MCF 10A (cell line): Measurements from ENCODE around the gene ING3. TPM values are rescaled to one million over a fixed set of nuclear protein-coding genes. Genes with fewer than 3 reads are reported as not detected.

ENCODE experiments used
- BruUV-seq: library from RNA; stranded (reverse); fragments of 400-500 nt; replicated peaks from 2 replicates; lab custom pipeline; 2021; lab: Mats Ljungman, UMichigan
- CTCF ChIA-PET: fragments of 300-600 bp; sonication (Branson Sonifier 250); formaldehyde crosslinking; extraction: SDS; loops from one replicate; lab custom pipeline; 2021; ENCODE audit warnings: antibody characterized with exemption, inconsistent platforms; lab: Yijun Ruan, JAX
- POLR2A ChIA-PET: fragments of 300-600, 350-650 bp; sonication (Branson Sonifier 250); formaldehyde crosslinking; extraction: SDS; loops from one replicate; lab custom pipeline; 2020; ENCODE audit warnings: antibody characterized with exemption, inconsistent platforms; lab: Yijun Ruan, JAX
- DNase-seq: peaks from one replicate; pipeline ENCODE4 v3.0.0-alpha.2; 2018; ENCODE audit not compliant: unreplicated experiment
- H3K27ac Mint-ChIP-seq: one replicate; pipeline ENCODE4 v1.8.0; 2022; ENCODE audit warnings: mild to moderate bottlenecking, low read depth, mixed read lengths; ENCODE audit not compliant: unreplicated experiment
- H3K27me3 Mint-ChIP-seq: one replicate; pipeline ENCODE4 v1.8.0; 2022; ENCODE audit warnings: mixed read lengths; ENCODE audit not compliant: insufficient read depth, unreplicated experiment
- H3K36me3 Mint-ChIP-seq: one replicate; pipeline ENCODE4 v1.8.0; 2022; ENCODE audit warnings: mild to moderate bottlenecking, moderate library complexity, mixed read lengths; ENCODE audit not compliant: insufficient read depth, unreplicated experiment
- H3K4me1 Mint-ChIP-seq: one replicate; pipeline ENCODE4 v1.8.0; 2022; ENCODE audit warnings: mixed read lengths; ENCODE audit not compliant: insufficient read depth, unreplicated experiment
- H3K4me3 Mint-ChIP-seq: one replicate; pipeline ENCODE4 v1.8.0; 2022; ENCODE audit warnings: mild to moderate bottlenecking, moderate library complexity, mixed read lengths; ENCODE audit not compliant: unreplicated experiment
- H3K9me3 Mint-ChIP-seq: one replicate; pipeline ENCODE4 v1.8.0; 2022; ENCODE audit warnings: mixed read lengths; ENCODE audit not compliant: unreplicated experiment
- CTCF ChIP-seq: fragments of 200-600 bp; IDR thresholded peaks from one replicate; pipeline ENCODE4 v1.8.0; 2022; ENCODE audit warnings: antibody characterized with exemption, mild to moderate bottlenecking; ENCODE audit not compliant: unreplicated experiment
- intact Hi-C: fragments of 100-400 bp; cut with micrococcal nuclease; formaldehyde crosslinking; loops from 2 replicates; pipeline ENCODE4 v1.14.1; 2022
- total RNA-seq: library from RNA; stranded (reverse); gene quantifications from 2 replicates; pipeline ENCODE4 v1.2.3, GENCODE V29; 2022

ING3 gene
- total RNA-seq, 1 experiment from 2014 or later: 18.9 TPM

GRCh38 chr7:121026159-121026558 is 75.6 kb downstream of the ING3 start:
- DNase-seq: no peak
- intact Hi-C loops: no loop called here
- H3K4me1 Mint-ChIP-seq: no peaks in the 10 kb centered on the region
- no peak for TF ChIP-seq CTCF
- no peaks in the 10 kb centered on the region for H3K36me3 Mint-ChIP-seq
- H3K4me3 Mint-ChIP-seq: no peak overlapping the region
- ChIA-PET POLR2A (no interaction called here), CTCF (interaction anchor here (1.0 to 1.2 kb wide), 2 partner anchors 37 to 55 kb away, joined by 3 to 4 read pairs; no protein-coding TSS in a partner anchor)
- H3K27me3 Mint-ChIP-seq: peaks cover 39% of the 10 kb centered on the region
- no peaks in the 10 kb centered on the region for H3K9me3 Mint-ChIP-seq
- H3K27ac Mint-ChIP-seq: no peak overlapping the region
- BruUV-seq: no TSS peak

- H3K4me3 Mint-ChIP-seq: no peak overlapping the region
- no TSS peak for BruUV-seq
- intact Hi-C loops: no loop called here
- H3K27me3 Mint-ChIP-seq: peaks cover 39% of the 10 kb centered on the region
- no peaks in the 10 kb centered on the region for H3K36me3 Mint-ChIP-seq
- H3K4me1 Mint-ChIP-seq: no peaks in the 10 kb centered on the region
- no peak for TF ChIP-seq CTCF
- H3K9me3 Mint-ChIP-seq: no peaks in the 10 kb centered on the region
- no peak for DNase-seq
- ChIA-PET CTCF (interaction anchor here (1.0 kb wide), 1 partner anchor 37 kb away, joined by 3 read pairs; no protein-coding TSS in a partner anchor), POLR2A (no interaction called here)
- H3K27ac Mint-ChIP-seq: no peak overlapping the region
Observed at GRCh38 chr7:121026577-121027111, 76.1 kb downstream of the ING3 start.

Other genes starting within 250 kb of the ING3 start
- not detected in 2 replicates for gene TSPAN12, start 92.6 kb upstream of the ING3 start, total RNA-seq
- not detected in 2 replicates for gene CPED1, start 37.9 kb downstream of the ING3 start, total RNA-seq